ENCODE measurements around the gene PRM1. TPM values are rescaled to one million over a fixed set of nuclear protein-coding genes. Genes with fewer than 3 reads are reported as not detected.
A peak's percentile ranks its signal among the peaks of the same experiment; 100 is the strongest.

The PRM1 gene
- total and polyA plus RNA-seq, 2 of the 13 experiments (the other 11 are each of a cell fraction or from before 2014, with no cell fraction given), result not detected

DNA sequence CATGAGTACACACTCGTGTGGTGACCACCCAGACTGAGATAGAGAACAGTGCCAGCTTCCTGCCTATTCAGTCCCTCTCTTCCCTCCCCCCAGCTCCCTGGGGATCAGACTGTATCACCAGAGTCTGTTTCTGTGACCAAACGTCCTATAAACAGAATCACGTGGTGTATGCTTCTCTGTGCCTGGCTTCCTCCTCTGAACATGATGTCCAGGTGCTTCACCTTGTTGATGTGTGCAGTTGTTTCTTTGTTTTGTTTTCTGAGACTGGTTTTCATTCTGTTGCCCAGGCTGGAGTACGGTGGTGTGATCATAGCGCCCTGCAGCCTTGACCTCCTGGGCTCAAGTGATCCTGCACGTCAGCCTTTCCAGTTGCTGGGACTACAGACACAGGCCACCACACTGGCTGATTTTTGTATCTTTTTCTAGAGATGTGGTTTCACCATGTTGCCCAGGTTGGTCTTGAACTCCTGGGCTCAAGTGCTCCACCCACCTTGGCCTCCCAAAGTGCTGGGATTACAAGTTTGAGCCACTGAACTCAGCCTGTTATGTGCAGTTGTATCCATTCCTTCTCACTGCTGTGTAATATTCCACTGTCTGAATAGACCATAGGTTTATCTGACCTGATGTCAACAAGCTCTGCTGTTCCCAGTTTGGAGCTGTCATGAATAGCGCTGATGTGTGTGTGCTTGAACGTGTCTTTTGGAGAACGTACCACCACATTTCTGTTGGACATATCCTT lies 28.9 kb upstream of the PRM1 start (continued):
- TF ChIP-seq ZNF800 (CRISPR knock-in tag; IDR thresholded peaks at IDR 0.05) (0 out of 2 replicates have a peak, but pooled peaks have one; percentile 21), GABPA (IDR thresholded peaks at IDR 0.05; ENCODE audit: low read depth, low read length) (no peak), GABPA (CRISPR knock-in tag; IDR thresholded peaks at IDR 0.05; ENCODE audit: low read depth) (no peak), ZKSCAN5 (CRISPR knock-in tag; IDR thresholded peaks at IDR 0.05) (no peak), MTA1 (CRISPR knock-in tag; IDR thresholded peaks at IDR 0.05; ENCODE audit: borderline replicate concordance) (peak; percentile 74; the same call in 1 of the 2 replicates), SP2 (CRISPR knock-in tag; IDR thresholded peaks at IDR 0.05) (no peak; the same call in 1 of the 2 replicates), ZFP1 (CRISPR knock-in tag; IDR thresholded peaks at IDR 0.05) (no peak), ZNF883 (CRISPR knock-in tag; IDR thresholded peaks at IDR 0.05; ENCODE audit: not compliant biosample characterization) (peak; percentile 82), ZNF33A (CRISPR knock-in tag; IDR thresholded peaks at IDR 0.05; ENCODE audit: borderline replicate concordance) (no peak; the same call in 1 of the 2 replicates), HNRNPK (IDR thresholded peaks at IDR 0.05; ENCODE audit: low read depth, low read length, poor library complexity, severe bottlenecking) (no peak), CREB3 (CRISPR knock-in tag; IDR thresholded peaks at IDR 0.05) (no peak), ZNF530 (CRISPR knock-in tag; IDR thresholded peaks at IDR 0.05; ENCODE audit: low read depth) (no peak), ZNF225 (CRISPR knock-in tag; IDR thresholded peaks at IDR 0.05) (no peak), RBM39 (IDR thresholded peaks at IDR 0.05; ENCODE audit: low read depth, low read length, poor library complexity, severe bottlenecking) (no peak), ZMYM4 (CRISPR knock-in tag; IDR thresholded peaks at IDR 0.05) (peak; percentile 17; the same call in 1 of the 2 replicates), PAX8 (CRISPR knock-in tag; IDR thresholded peaks at IDR 0.05; ENCODE audit: borderline replicate concordance) (no peak), SNAI1 (CRISPR knock-in tag; IDR thresholded peaks at IDR 0.05; ENCODE audit: borderline replicate concordance) (0 out of 2 replicates have a peak, but pooled peaks have one; percentile 1), ZNF224 (CRISPR knock-in tag; IDR thresholded peaks at IDR 0.05) (peak; percentile 65; the same call in 1 of the 2 replicates), RBM22 (optimal IDR thresholded peaks at IDR 0.05; ENCODE audit: low read length) (no peak), ZNF614 (CRISPR knock-in tag; IDR thresholded peaks at IDR 0.05; ENCODE audit: borderline replicate concordance) (0 out of 2 replicates have a peak, but pooled peaks have one; percentile 57), RARA (CRISPR knock-in tag; IDR thresholded peaks at IDR 0.05) (peak; percentile 96), MLLT10 (CRISPR knock-in tag; IDR thresholded peaks at IDR 0.05) (no peak)
- TF ChIP-seq, protein P1, sequence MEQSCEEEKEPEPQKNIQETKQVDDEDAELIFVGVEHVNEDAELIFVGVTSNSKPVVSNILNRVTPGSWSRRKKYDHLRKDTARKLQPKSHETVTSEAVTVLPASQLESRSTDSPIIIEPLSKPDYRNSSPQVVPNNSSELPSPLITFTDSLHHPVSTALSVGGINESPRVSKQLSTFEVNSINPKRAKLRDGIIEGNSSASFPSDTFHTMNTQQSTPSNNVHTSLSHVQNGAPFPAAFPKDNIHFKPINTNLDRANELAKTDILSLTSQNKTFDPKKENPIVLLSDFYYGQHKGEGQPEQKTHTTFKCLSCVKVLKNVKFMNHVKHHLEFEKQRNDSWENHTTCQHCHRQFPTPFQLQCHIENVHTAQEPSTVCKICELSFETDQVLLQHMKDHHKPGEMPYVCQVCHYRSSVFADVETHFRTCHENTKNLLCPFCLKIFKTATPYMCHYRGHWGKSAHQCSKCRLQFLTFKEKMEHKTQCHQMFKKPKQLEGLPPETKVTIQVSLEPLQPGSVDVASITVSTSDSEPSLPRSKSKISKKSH (CRISPR knock-in tag; IDR thresholded peaks at IDR 0.05; ENCODE audit: borderline replicate concordance), result no peak; the same call in 1 of the 2 replicates
- TF ChIP-seq, protein P2, sequence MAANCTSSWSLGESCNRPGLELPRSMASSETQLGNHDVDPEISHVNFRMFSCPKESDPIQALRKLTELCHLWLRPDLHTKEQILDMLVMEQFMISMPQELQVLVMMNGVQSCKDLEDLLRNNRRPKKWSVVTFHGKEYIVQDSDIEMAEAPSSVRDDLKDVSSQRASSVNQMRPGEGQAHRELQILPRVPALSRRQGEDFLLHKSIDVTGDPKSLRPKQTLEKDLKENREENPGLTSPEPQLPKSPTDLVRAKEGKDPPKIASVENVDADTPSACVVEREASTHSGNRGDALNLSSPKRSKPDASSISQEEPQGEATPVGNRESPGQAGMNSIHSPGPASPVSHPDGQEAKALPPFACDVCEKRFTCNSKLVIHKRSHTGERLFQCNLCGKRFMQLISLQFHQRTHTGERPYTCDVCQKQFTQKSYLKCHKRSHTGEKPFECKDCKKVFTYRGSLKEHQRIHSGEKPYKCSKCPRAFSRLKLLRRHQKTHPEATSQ (CRISPR knock-in tag; IDR thresholded peaks at IDR 0.05; ENCODE audit: borderline replicate concordance), result peak; percentile 57; the same call in 1 of the 2 replicates
